ENCODE measurements around the gene SMIM13.

Gene SMIM13

DNA sequence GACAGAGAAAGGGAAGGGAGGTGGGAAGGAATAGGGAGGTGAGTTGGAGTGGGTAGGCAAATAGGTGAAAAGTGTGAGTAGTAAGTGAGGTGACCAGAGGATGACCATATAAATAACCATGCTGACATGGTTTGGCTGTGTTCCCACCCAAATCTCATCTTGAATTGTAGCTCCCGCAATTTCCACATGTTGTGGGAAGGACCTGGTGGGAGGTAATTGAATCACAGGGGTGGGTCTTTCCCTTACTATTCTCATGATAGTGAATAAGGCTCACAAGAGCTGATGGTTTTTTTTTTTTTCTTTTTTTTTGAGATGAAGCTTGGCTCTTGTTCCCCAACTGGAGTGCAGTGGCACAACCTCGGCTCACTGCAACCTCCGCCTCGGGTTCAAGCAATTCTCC is 21.5 kb upstream of the SMIM13 start:
- Histone ChIP-seq H3K4me3 (no peak overlapping the region), H3K4me1 (no peaks in the 10 kb centered on the region), H3K27ac (no peak overlapping the region), H3K27me3 (no peaks in the 10 kb centered on the region), H3K9me3 (no peaks in the 10 kb centered on the region), H3K36me3 (no peaks in the 10 kb centered on the region)
- no peak for DNase-seq
- TF ChIP-seq, protein P1, sequence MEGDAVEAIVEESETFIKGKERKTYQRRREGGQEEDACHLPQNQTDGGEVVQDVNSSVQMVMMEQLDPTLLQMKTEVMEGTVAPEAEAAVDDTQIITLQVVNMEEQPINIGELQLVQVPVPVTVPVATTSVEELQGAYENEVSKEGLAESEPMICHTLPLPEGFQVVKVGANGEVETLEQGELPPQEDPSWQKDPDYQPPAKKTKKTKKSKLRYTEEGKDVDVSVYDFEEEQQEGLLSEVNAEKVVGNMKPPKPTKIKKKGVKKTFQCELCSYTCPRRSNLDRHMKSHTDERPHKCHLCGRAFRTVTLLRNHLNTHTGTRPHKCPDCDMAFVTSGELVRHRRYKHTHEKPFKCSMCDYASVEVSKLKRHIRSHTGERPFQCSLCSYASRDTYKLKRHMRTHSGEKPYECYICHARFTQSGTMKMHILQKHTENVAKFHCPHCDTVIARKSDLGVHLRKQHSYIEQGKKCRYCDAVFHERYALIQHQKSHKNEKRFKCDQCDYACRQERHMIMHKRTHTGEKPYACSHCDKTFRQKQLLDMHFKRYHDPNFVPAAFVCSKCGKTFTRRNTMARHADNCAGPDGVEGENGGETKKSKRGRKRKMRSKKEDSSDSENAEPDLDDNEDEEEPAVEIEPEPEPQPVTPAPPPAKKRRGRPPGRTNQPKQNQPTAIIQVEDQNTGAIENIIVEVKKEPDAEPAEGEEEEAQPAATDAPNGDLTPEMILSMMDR (IDR thresholded peaks at IDR 0.05): no peak
- intact Hi-C loops (cut with DNase I; ENCODE audit: low total_unique reads): no loop called here

DNA sequence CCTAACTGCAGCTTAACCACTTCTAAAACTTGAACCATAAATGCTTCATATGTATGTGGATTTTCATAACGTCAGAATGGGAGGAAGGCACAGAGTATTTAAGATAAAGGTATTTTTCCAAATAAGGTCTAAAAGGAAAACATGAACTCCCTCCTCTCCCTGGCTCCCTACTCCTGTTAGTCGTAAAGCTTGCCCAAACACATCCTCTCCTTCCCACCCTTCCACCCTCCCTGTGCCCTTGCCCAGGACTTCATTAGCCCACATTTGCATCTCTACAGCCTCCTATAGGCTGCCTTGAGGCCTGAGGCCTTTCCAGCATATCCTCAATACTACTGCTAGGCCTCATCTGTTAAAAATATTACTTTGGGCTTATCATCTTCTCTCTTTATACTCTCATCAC is 17.1 kb upstream of the SMIM13 start:
- Histone ChIP-seq H3K36me3 (no peaks in the 10 kb centered on the region), H3K27ac (no peak overlapping the region), H3K9me3 (no peaks in the 10 kb centered on the region), H3K4me3 (no peak overlapping the region), H3K27me3 (no peaks in the 10 kb centered on the region), H3K4me1 (no peaks in the 10 kb centered on the region)
- no peak for DNase-seq
- intact Hi-C loops (cut with DNase I; ENCODE audit: low total_unique reads): no loop called here
- TF ChIP-seq, protein P1 (IDR thresholded peaks at IDR 0.05): no peak

DNA sequence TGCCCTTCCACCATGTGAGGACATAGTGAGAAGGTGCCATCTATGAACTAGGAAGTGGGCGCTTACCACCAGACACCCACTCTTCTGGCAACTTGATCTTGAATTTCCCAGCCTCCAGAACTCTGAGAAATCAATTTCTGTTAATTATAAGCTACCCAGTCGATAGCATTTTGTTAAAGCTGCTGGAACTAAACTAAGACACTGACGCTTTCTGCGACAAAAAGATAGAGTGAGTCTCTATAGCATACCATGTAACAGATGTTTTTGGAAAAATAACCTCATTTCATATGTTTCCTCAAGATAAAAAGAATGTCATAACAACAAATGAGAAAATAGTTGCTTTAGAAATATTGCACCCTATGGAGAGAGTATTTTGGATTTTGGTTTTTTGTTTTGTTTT is 15.4 kb upstream of the SMIM13 start:
- H3K27me3 ChIP-seq: no peaks in the 10 kb centered on the region
- H3K36me3 ChIP-seq: no peaks in the 10 kb centered on the region
- TF ChIP-seq, protein P1 (IDR thresholded peaks at IDR 0.05): no peak
- no peaks in the 10 kb centered on the region for H3K9me3 ChIP-seq
- intact Hi-C loops (cut with DNase I; ENCODE audit: low total_unique reads): no loop called here
- DNase-seq: no peak
- H3K4me3 ChIP-seq: no peak overlapping the region
- H3K4me1 ChIP-seq: no peaks in the 10 kb centered on the region
- H3K27ac ChIP-seq: no peak overlapping the region

DNA sequence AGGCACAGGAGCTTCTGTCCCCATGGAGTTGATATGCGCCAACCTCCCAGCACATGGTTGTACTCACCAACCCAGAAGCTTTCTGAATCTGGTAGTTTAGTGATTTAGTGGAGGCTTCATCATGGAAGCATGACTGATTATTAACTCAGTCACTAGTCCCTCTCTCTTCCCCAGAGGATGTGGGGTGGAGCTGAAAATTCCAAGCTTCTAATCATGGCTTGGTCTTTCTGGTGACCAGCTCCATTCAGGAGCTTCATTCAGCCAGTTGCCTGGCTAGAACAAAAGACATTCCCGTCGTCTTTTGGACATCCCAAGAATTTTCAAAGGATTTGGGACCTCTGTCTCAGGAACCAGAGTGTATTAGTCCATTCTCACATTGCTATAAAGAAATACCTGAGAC is 13.3 kb upstream of the SMIM13 start:
- DNase-seq: no peak
- no peak overlapping the region for H3K27ac ChIP-seq
- no peaks in the 10 kb centered on the region for H3K4me1 ChIP-seq
- intact Hi-C loops (cut with DNase I; ENCODE audit: low total_unique reads): no loop called here
- H3K9me3 ChIP-seq: no peaks in the 10 kb centered on the region
- H3K27me3 ChIP-seq: no peaks in the 10 kb centered on the region
- no peaks in the 10 kb centered on the region for H3K36me3 ChIP-seq
- TF ChIP-seq, protein P1 (IDR thresholded peaks at IDR 0.05): no peak
- no peak overlapping the region for H3K4me3 ChIP-seq

DNA sequence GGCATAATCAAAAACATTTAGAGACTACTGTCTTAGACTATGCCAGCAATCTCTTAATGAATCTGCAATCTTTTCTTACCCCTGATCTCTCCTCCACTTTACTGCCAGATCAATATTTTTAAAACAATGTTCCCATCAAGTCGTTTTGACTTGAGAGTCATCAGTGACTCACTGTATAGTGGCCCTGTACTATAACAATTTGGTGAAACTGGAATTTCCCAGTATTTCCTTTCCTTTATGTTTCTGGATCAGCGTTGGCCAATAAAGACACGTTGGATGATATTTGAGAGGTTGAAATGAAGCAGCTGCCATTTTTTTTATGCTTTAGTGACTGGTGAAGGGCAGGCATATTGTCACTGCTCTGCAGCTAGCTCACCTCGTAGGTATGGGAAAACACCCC is 10.1 kb upstream of the SMIM13 start:
- intact Hi-C loops (cut with DNase I; ENCODE audit: low total_unique reads): no loop called here
- no peaks in the 10 kb centered on the region for H3K9me3 ChIP-seq
- TF ChIP-seq, protein P1 (IDR thresholded peaks at IDR 0.05): no peak
- DNase-seq: no peak
- no peaks in the 10 kb centered on the region for H3K27me3 ChIP-seq
- no peaks in the 10 kb centered on the region for H3K4me1 ChIP-seq
- no peak overlapping the region for H3K27ac ChIP-seq
- H3K36me3 ChIP-seq: no peaks in the 10 kb centered on the region
- no peak overlapping the region for H3K4me3 ChIP-seq

DNA sequence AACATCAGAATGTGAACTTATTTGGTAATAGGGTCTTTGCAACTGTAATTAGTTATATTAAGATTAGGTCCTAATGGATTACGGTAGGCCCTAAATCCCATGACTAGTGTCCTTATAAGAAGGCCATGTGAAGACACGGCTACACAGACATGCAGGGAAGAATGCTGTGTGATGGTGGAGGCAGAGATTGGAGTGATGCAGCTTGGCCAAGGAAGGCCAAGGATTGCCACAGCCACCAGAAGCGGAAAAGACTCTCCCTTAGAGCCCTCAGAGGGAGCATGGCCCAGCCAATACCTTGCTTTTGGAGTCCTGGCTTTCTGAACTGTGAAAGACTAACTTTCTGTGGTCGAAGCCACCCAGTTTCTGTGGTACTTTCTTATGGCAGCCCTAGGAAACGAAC is 9.7 kb upstream of the SMIM13 start:
- no peaks in the 10 kb centered on the region for H3K27me3 ChIP-seq
- no peak overlapping the region for H3K4me3 ChIP-seq
- H3K9me3 ChIP-seq: no peaks in the 10 kb centered on the region
- TF ChIP-seq, protein P1 (IDR thresholded peaks at IDR 0.05): no peak
- H3K36me3 ChIP-seq: no peaks in the 10 kb centered on the region
- DNase-seq: no peak
- H3K4me1 ChIP-seq: no peaks in the 10 kb centered on the region
- H3K27ac ChIP-seq: no peak overlapping the region
- intact Hi-C loops (cut with DNase I; ENCODE audit: low total_unique reads): no loop called here

All from tibial artery (tissue), 4 donors.